SK-N-SH (cell line): ENCODE measurements around the gene ZPR1. TPM values are rescaled to one million over a fixed set of nuclear protein-coding genes. Genes with fewer than 3 reads are reported as not detected.

Experiments
- CTCF ChIA-PET: fragments of 300-600, 350-600 bp; formaldehyde crosslinking; extraction: SDS; loops from one replicate; lab custom pipeline; 2021; lab: Yijun Ruan, JAX
- POLR2A ChIA-PET: fragments of 350-600 bp; sonication (Branson Sonifier 250); formaldehyde crosslinking; extraction: SDS; loops from one replicate; lab custom pipeline; 2020; ENCODE audit warnings: antibody characterized with exemption, inconsistent platforms; lab: Yijun Ruan, JAX
- DNase-seq: peaks from one replicate; pipeline ENCODE4 v3.0.0; 2012
- H2AFZ ChIP-seq: fragments of 200-600 bp; sonication (generic); 2 replicates; pipeline ENCODE4 v1.8.1; 2016; ENCODE audit warnings: antibody characterized with exemption, mild to moderate bottlenecking, low read depth
- H3F3A ChIP-seq: fragments of 200-600 bp; sonication (generic); replicated peaks from 2 replicates; pipeline ENCODE3; 2016; ENCODE audit warnings: antibody characterized with exemption, mild to moderate bottlenecking; ENCODE audit not compliant: insufficient read depth
- H3K27ac ChIP-seq, 2 experiments: fragments of 200-500 bp in 1 of 2; fragments of 200-600 bp in 1 of 2; sonication (Bioruptor generic) in 1 of 2; sonication (generic), shearing (Covaris generic) in 1 of 2; 2 replicates each; pipeline versions ENCODE4 v1.5.1 to v1.6.1; 2014 to 2016; ENCODE audit warnings: low read depth in 2 of 2, inconsistent platforms in 1 of 2, low read length in 1 of 2, mild to moderate bottlenecking in 1 of 2, mixed read lengths in 1 of 2
- H3K27me3 ChIP-seq: fragments of 200-600 bp; sonication (generic), shearing (Covaris generic); 2 replicates; pipeline ENCODE4 v1.6.1; 2016; ENCODE audit warnings: mixed run types; ENCODE audit not compliant: insufficient read depth
- H3K36me3 ChIP-seq, 2 experiments: fragments of 200-500 bp in 1 of 2; fragments of 200-600 bp in 1 of 2; sonication (Bioruptor generic) in 1 of 2; sonication (generic) in 1 of 2; replicated peaks in 1 of 2; 2 replicates each; pipeline versions ENCODE3 to v1.5.1; 2014 to 2016; ENCODE audit warnings: low read length in 1 of 2, mild to moderate bottlenecking in 1 of 2; ENCODE audit not compliant: insufficient read depth in 2 of 2, control insufficient read depth in 1 of 2
- H3K4me1 ChIP-seq, 2 experiments: fragments of 200-500 bp in 1 of 2; fragments of 200-600 bp in 1 of 2; sonication (Bioruptor generic) in 1 of 2; sonication (generic), shearing (Covaris generic) in 1 of 2; 2 replicates each; pipeline versions ENCODE4 v1.5.1 to v1.6.1; 2014 to 2016; ENCODE audit warnings: low read depth in 1 of 2, low read length in 1 of 2, mixed run types in 1 of 2; ENCODE audit not compliant: insufficient read depth in 2 of 2, control insufficient read depth in 1 of 2
- H3K4me2 ChIP-seq: fragments of 200-600 bp; sonication (generic), shearing (Covaris generic); 2 replicates; pipeline ENCODE4 v1.6.1; 2017; ENCODE audit warnings: mixed run types
- H3K4me3 ChIP-seq, 2 experiments: fragments of 200-500 bp in 1 of 2; fragments of 200-600 bp in 1 of 2; sonication (Bioruptor generic) in 1 of 2; sonication (generic), shearing (Covaris generic) in 1 of 2; 2 replicates each; pipeline versions ENCODE4 v1.5.1 to v1.8.1; 2014 to 2016; ENCODE audit warnings: low read depth in 2 of 2, inconsistent platforms in 1 of 2, low read length in 1 of 2, mild to moderate bottlenecking in 1 of 2, mixed read lengths in 1 of 2, moderate library complexity in 1 of 2
- H3K79me2 ChIP-seq: fragments of 200-600 bp; sonication (generic); 2 replicates; pipeline ENCODE4 v1.8.1; 2017; ENCODE audit warnings: mild to moderate bottlenecking; ENCODE audit not compliant: insufficient read depth
- H3K9ac ChIP-seq: fragments of 200-600 bp; sonication (generic); 2 replicates; pipeline ENCODE4 v1.6.1; 2017; ENCODE audit warnings: mixed run types
- H3K9me2 ChIP-seq: fragments of 200-600 bp; sonication (generic); 2 replicates; pipeline ENCODE4 v1.6.1; 2017; ENCODE audit warnings: mixed run types
- H3K9me3 ChIP-seq: fragments of 200-600 bp; sonication (generic); 2 replicates; pipeline ENCODE4 v1.6.1; 2017; ENCODE audit warnings: mixed run types, mild to moderate bottlenecking, moderate library complexity
- H4K20me1 ChIP-seq: fragments of 200-600 bp; sonication (generic); 2 replicates; pipeline ENCODE4 v1.6.1; 2017; ENCODE audit warnings: mild to moderate bottlenecking, mixed run types; ENCODE audit not compliant: insufficient read depth
- CHD2 ChIP-seq: fragments of 150-350 bp; IDR thresholded peaks from 2 replicates; pipeline ENCODE4 v1.6.1; 2018; ENCODE audit warnings: low read length; ENCODE audit not compliant: partially characterized antibody
- CTCF ChIP-seq: fragments of 200-600 bp; sonication (generic); IDR thresholded peaks from 2 replicates; pipeline ENCODE4 v1.6.1; 2017; ENCODE audit warnings: antibody characterized with exemption, mild to moderate bottlenecking, moderate library complexity
- ELF1 ChIP-seq: IDR thresholded peaks from 2 replicates; pipeline ENCODE4 v1.4.0; 2012
- EP300 ChIP-seq, 2 experiments: IDR thresholded peaks; 2 replicates each; pipeline versions ENCODE4 v1.4.0 to v1.6.1; 2012; ENCODE audit warnings: borderline replicate concordance in 1 of 2, low read depth in 1 of 2, low read length in 1 of 2
- EZH2phosphoT487 ChIP-seq: fragments of 200-600 bp; sonication (generic); IDR thresholded peaks from 2 replicates; pipeline ENCODE4 v1.6.1; 2017; ENCODE audit warnings: low read depth, mixed run types, mild to moderate bottlenecking, antibody characterized with exemption, moderate library complexity, borderline replicate concordance
- GATA2 ChIP-seq: sonication (generic); formaldehyde crosslinking; IDR thresholded peaks from 2 replicates; pipeline ENCODE4 v1.5.0; 2020; ENCODE audit warnings: mild to moderate bottlenecking, missing genetic modification reagents
- JUND ChIP-seq: IDR thresholded peaks from 2 replicates; pipeline ENCODE4 v1.4.0; 2012
- MAX ChIP-seq: IDR thresholded peaks from 2 replicates; pipeline ENCODE4 v1.4.0; 2012; ENCODE audit warnings: low read depth
- MEF2A ChIP-seq: IDR thresholded peaks from 2 replicates; pipeline ENCODE4 v1.4.0; 2012; ENCODE audit warnings: low read depth, borderline replicate concordance
- MXI1 ChIP-seq: IDR thresholded peaks from 2 replicates; pipeline ENCODE4 v1.6.1; 2012; ENCODE audit warnings: mild to moderate bottlenecking, low read depth, low read length, improper control_type of control experiment
- NFIC ChIP-seq: IDR thresholded peaks from 2 replicates; pipeline ENCODE4 v1.4.0; 2012; ENCODE audit warnings: borderline replicate concordance
- PBX3 ChIP-seq: IDR thresholded peaks from 2 replicates; pipeline ENCODE4; 2012
- RAD21 ChIP-seq: IDR thresholded peaks from 2 replicates; pipeline ENCODE4 v1.6.1; 2012; ENCODE audit warnings: mild to moderate bottlenecking, low read length
- RCOR1 ChIP-seq: fragments of 150-350 bp; IDR thresholded peaks from 2 replicates; pipeline ENCODE4 v1.6.1; 2017; ENCODE audit warnings: antibody characterized with exemption, low read length
- SIN3A ChIP-seq: IDR thresholded peaks from 2 replicates; pipeline ENCODE4 v1.6.1; 2012; ENCODE audit warnings: low read depth, mild to moderate bottlenecking, low read length, moderate library complexity, borderline replicate concordance
- SMC3 ChIP-seq: IDR thresholded peaks from 2 replicates; pipeline ENCODE4 v1.6.1; 2012; ENCODE audit warnings: low read depth, low read length, improper control_type of control experiment
- TAF1 ChIP-seq: IDR thresholded peaks from 2 replicates; pipeline ENCODE4 v1.6.1; 2012; ENCODE audit warnings: low read depth, mild to moderate bottlenecking, low read length, moderate library complexity, borderline replicate concordance
- TCF12 ChIP-seq: IDR thresholded peaks from 2 replicates; pipeline ENCODE4 v1.4.0; 2012
- TEAD4 ChIP-seq: IDR thresholded peaks from 2 replicates; pipeline ENCODE4 v1.4.0; 2012; ENCODE audit warnings: mild to moderate bottlenecking, borderline replicate concordance; ENCODE audit not compliant: insufficient read depth
- USF2 ChIP-seq: fragments of 150-350 bp; IDR thresholded peaks from 2 replicates; pipeline ENCODE4 v1.6.1; 2017; ENCODE audit warnings: antibody characterized with exemption, low read length, low read depth, borderline replicate concordance
- YY1 ChIP-seq: IDR thresholded peaks from 2 replicates; pipeline ENCODE4 v1.4.0; 2012; ENCODE audit warnings: low read depth, mild to moderate bottlenecking
- whole genome bisulfite sequencing: methylation state at CpG from one replicate; pipeline ENCODE4 v1.1.6; 2017; ENCODE audit warnings: low lambda C conversion rate; 5-methylcytosine and 5-hydroxymethylcytosine counted together
- polyA plus RNA-seq, 3 experiments: library from polyadenylated mRNA; depleted of rRNA; stranded (reverse); fragments of >200 nt; gene quantifications; 2 replicates each; pipeline ENCODE4 v1.2.3, GENCODE V29; 2012

The ZPR1 gene
- polyA plus RNA-seq, 1 of the 3 experiments (the other 2 are of a cell fraction), result 52.4 TPM

GRCh38 chr11:116836632-116836991 lies 48.8 kb upstream of the ZPR1 start:
- POLR2A ChIA-PET, result interaction anchor here (1.7 kb wide), 1 partner anchor 46 kb away, joined by 9 read pairs; the partner anchor contains the start of gene APOA5
- Histone ChIP-seq H3K9me2 (no peaks in the 10 kb centered on the region), H3K79me2 (no peaks in the 10 kb centered on the region), H3K27ac (no peak overlapping the region), H4K20me1 (no peaks in the 10 kb centered on the region), H3K4me1 (peaks cover 0 to 16% of the 10 kb centered on the region in 2 experiments; a peak in 1 of 4 replicates), H2AFZ (no peak overlapping the region), H3K27me3 (no peaks in the 10 kb centered on the region), H3K36me3 (no peaks in the 10 kb centered on the region), H3K9me3 (no peaks in the 10 kb centered on the region), H3K4me3 (no peak overlapping the region), H3K9ac (no peak overlapping the region), H3F3A (no peaks in the 10 kb centered on the region), H3K4me2 (no peak overlapping the region)
- no peak for TF ChIP-seq SMC3
- no peak for TF ChIP-seq GATA2 (CRISPR knock-in tag)
- no peak for TF ChIP-seq NFIC
- TF ChIP-seq EP300 (IDR thresholded peaks at IDR 0.05; ENCODE audit: borderline replicate concordance in 1 of 2, low read depth in 1 of 2, low read length in 1 of 2), result no peak
- TF ChIP-seq RAD21, result no peak
- TF ChIP-seq TEAD4, result no peak
- no peak for TF ChIP-seq CTCF
- TF ChIP-seq MXI1, result no peak
- no peak for TF ChIP-seq SIN3A
- no peak for TF ChIP-seq TCF12
- TF ChIP-seq PBX3, result no peak
- no peak for TF ChIP-seq TAF1
- CTCF ChIA-PET, result interaction anchor here (0.7 to 3.1 kb wide), 19 partner anchors 9 to 308 kb away, joined by 3 to 59 read pairs (median 5); partner anchors contain the start of genes APOA4, APOA5, BUD13 and PAFAH1B2
- no peak for DNase-seq
- WGBS, result 81% methylated on average over 5 of the region's 7 CpGs

- peak; percentile 84 for DNase-seq
- H3K27ac ChIP-seq, result no peak overlapping the region
- no peaks in the 10 kb centered on the region for H3F3A ChIP-seq
- H3K9me2 ChIP-seq, result no peaks in the 10 kb centered on the region
- H4K20me1 ChIP-seq, result no peaks in the 10 kb centered on the region
- peak overlapping the region; percentile 65; the same call in 1 of the 2 replicates for H2AFZ ChIP-seq
- no peak overlapping the region for H3K9ac ChIP-seq
- no peaks in the 10 kb centered on the region for H3K79me2 ChIP-seq
- peak overlapping the region in 1 of 2 experiments; percentile 23; a peak in 1 of 4 replicates for H3K4me3 ChIP-seq
- ChIA-PET CTCF (interaction anchor here (0.5 to 3.1 kb wide), 24 partner anchors 9 to 309 kb away, joined by 3 to 59 read pairs (median 4); partner anchors contain the start of genes APOA4, APOA5, BUD13 and PAFAH1B2), POLR2A (interaction anchor here (0.9 to 1.7 kb wide), 2 partner anchors 22 to 45 kb away, joined by 3 to 9 read pairs; partner anchors contain the start of gene APOA5)
- H3K36me3 ChIP-seq, result no peaks in the 10 kb centered on the region
- H3K27me3 ChIP-seq, result no peaks in the 10 kb centered on the region
- H3K9me3 ChIP-seq, result no peaks in the 10 kb centered on the region
- WGBS, result 48% methylated on average over 15 of the region's 57 CpGs
- peaks cover 0 to 14% of the 10 kb centered on the region in 2 experiments; a peak in 1 of 4 replicates for H3K4me1 ChIP-seq
- no peak overlapping the region for H3K4me2 ChIP-seq
- TF ChIP-seq CTCF, result peak; percentile 55
- TF ChIP-seq RCOR1, result no peak
- no peak for TF ChIP-seq GATA2 (CRISPR knock-in tag)
- TF ChIP-seq YY1, result no peak
- no peak for TF ChIP-seq EZH2phosphoT487
- no peak for TF ChIP-seq JUND
- no peak for TF ChIP-seq CHD2
- peak; percentile 70 for TF ChIP-seq MAX
- TF ChIP-seq MEF2A, result no peak
- no peak for TF ChIP-seq ELF1
- no peak for TF ChIP-seq USF2
These were observed 48.2 kb upstream of the ZPR1 start for GRCh38 chr11:116835791-116836631.
